ENCODE results near the gene SHANK1.
A peak's percentile ranks its signal among the peaks of the same experiment; 100 is the strongest.

The SHANK1 gene

DNA sequence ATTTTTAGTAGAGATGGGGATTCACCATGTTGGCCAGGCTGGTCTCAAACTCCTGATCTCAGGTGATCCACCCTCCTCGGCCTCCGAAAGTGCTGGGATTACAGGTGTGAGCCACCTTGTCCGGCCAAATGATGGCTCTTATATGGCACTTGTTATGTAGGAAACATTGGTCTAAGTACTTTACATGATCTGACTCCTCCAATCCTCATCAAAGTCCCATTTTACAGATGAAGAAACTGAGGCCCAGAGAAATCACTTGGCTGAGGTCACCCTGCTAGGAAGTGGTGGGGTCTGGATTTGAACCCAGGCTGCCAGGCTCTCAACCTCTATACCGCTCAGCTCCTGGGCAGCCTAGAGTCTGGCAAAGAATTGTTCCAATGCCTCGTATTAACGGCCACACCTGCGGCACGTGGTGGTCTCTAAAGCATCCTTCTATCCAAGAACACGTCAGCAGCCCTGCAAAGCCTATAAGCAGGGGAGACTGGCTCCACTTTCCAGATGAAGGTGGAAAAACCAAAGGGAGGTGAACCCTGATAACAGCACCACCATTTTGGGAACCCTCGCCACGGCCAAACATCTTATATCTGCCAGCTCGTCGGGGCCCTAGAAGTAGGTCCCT lies 18.1 kb downstream of the SHANK1 start:
- H3K27me3 ChIP-seq (ENCODE audit: insufficient read depth, insufficient read length) = peaks cover 42% of the 10 kb centered on the region
- no peak overlapping the region for H3K9ac ChIP-seq (ENCODE audit: insufficient read length, low read depth)
- no peak for DNase-seq (ENCODE audit: low read depth, low spot score)
- H3K36me3 ChIP-seq (ENCODE audit: insufficient read depth, insufficient read length, low read length) = no peaks in the 10 kb centered on the region
- no peak overlapping the region for H3K4me3 ChIP-seq (ENCODE audit: insufficient read length, low read depth)
- TF ChIP-seq ZNF274 (IDR thresholded peaks at IDR 0.05; ENCODE audit: low read depth, low read length) (no peak), SUZ12 (IDR thresholded peaks at IDR 0.05; ENCODE audit: extremely low read depth, insufficient read depth, insufficient read length) (no peak), YY1 (IDR thresholded peaks at IDR 0.05; ENCODE audit: insufficient read depth, insufficient read length) (no peak)
- peaks cover 5% of the 10 kb centered on the region for H3K4me1 ChIP-seq (ENCODE audit: insufficient read depth, insufficient read length)
- no peaks in the 10 kb centered on the region for H3K9me3 ChIP-seq (ENCODE audit: insufficient read depth, low read length)

DNA sequence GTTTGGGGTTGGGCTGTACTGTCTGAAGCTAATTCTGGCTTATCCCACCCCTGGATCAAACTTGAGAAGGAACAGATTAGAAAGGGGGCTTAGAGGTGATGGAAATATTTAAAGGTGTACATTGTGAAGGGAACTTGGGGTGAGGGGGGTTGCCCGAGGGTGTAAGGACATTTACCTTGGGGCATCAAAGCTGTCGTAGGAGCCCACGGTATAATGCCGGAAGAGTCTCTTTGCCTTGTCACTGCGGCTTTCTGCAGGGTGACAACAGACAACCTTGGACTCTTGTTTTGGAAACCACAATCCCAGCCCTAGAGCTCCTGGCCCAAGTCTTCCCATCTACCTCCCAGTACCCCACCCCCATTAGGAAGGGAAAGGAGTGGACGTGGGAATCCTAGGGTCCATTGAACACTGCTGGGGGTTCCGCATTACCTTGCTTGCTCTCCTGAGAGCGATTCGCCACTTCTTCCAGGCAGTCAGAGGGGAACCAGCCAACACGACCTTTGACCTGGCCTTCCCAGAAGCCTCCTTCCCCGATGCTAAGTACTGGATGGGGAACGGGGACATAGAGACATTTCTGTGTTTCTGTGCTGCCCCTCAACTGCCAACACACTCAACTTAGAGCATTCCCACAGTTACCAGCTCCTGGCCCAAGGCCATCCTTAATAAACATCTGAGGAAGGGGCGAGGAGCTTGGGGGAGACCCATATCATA lies 22.0 kb downstream of the SHANK1 start:
- Histone ChIP-seq H3K27me3 (ENCODE audit: insufficient read depth, insufficient read length) (peaks cover 72% of the 10 kb centered on the region), H3K4me3 (ENCODE audit: insufficient read length, low read depth) (no peak overlapping the region), H3K4me1 (ENCODE audit: insufficient read depth, insufficient read length) (peaks cover 9% of the 10 kb centered on the region), H3K36me3 (ENCODE audit: insufficient read depth, insufficient read length, low read length) (no peaks in the 10 kb centered on the region), H3K9ac (ENCODE audit: insufficient read length, low read depth) (no peak overlapping the region), H3K9me3 (ENCODE audit: insufficient read depth, low read length) (no peaks in the 10 kb centered on the region)
- no peak for TF ChIP-seq SUZ12 (IDR thresholded peaks at IDR 0.05; ENCODE audit: extremely low read depth, insufficient read depth, insufficient read length)
- TF ChIP-seq YY1 (IDR thresholded peaks at IDR 0.05; ENCODE audit: insufficient read depth, insufficient read length) = no peak
- no peak for TF ChIP-seq ZNF274 (IDR thresholded peaks at IDR 0.05; ENCODE audit: low read depth, low read length)
- DNase-seq (ENCODE audit: low read depth, low spot score) = no peak

DNA sequence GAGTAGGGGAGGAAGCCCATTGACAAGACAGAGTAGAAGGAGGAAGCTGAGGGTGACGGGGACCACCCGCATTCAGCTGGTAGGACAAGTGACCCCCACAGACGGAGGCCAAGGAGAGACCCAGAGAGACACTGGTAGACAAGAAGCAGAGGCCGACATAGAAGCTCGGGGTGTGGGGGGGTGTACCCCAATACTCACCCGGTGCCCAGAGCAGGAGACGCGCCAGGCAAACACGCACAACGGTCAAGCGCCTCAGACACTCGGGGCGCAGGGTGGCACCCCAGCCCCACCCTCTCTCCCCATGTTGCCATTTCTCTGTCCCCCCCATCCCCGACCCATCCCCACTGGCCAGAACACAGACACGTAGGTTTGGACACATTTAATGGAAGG lies 23.5 kb downstream of the SHANK1 start:
- H3K36me3 ChIP-seq (ENCODE audit: insufficient read depth, insufficient read length, low read length) = no peaks in the 10 kb centered on the region
- H3K9me3 ChIP-seq (ENCODE audit: insufficient read depth, low read length) = no peaks in the 10 kb centered on the region
- H3K4me1 ChIP-seq (ENCODE audit: insufficient read depth, insufficient read length) = peaks cover 9% of the 10 kb centered on the region
- H3K4me3 ChIP-seq (ENCODE audit: insufficient read length, low read depth) = no peak overlapping the region
- H3K27me3 ChIP-seq (ENCODE audit: insufficient read depth, insufficient read length) = peaks cover 87% of the 10 kb centered on the region
- no peak for DNase-seq (ENCODE audit: low read depth, low spot score)
- H3K9ac ChIP-seq (ENCODE audit: insufficient read length, low read depth) = no peak overlapping the region
- TF ChIP-seq ZNF274 (IDR thresholded peaks at IDR 0.05; ENCODE audit: low read depth, low read length) = no peak
- no peak for TF ChIP-seq SUZ12 (IDR thresholded peaks at IDR 0.05; ENCODE audit: extremely low read depth, insufficient read depth, insufficient read length)
- TF ChIP-seq YY1 (IDR thresholded peaks at IDR 0.05; ENCODE audit: insufficient read depth, insufficient read length) = no peak

DNA sequence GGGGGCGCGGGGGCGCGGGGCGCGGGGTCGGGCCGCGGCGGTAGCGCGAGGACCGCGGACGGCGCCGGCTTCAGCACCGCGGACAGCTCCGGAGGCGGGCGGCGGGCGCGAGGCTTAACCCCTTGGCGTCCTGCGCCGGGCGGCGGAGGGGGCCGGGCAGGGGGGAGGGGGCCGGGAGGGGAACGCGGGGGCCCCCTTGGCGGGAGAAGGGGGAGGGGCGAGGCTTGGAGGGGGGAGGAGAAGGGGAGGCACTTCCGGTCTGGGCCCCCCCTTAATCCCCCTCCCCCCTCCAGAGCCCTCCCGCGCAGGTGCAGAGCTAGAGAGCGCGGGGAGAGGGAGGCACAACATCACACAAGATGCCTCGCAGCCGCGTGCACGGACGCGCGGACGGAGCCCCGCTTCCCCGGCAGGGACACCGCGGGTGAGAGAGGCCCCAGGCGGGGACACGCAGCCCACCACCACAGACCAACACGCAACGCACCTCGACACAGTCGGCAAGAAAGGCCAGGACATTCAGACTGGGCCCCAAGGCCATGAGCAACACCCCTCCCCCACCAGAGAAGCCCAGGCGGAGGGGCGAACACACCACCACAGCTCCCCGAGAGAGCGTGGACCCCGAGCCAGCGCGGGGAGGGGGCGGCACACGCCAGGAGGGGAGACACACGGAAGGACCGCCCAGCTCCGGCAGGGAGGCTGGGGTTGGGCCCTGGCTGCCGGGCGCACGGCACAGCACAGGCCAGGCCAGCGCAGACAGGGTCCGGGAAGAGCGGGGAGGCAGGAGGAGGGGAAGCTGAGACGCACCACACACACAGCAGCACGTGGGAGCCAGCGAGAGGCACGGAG lies 24.1 kb downstream of the SHANK1 start:
- peaks cover 88% of the 10 kb centered on the region for H3K27me3 ChIP-seq (ENCODE audit: insufficient read depth, insufficient read length)
- H3K4me3 ChIP-seq (ENCODE audit: insufficient read length, low read depth) = peak overlapping the region; percentile 43
- no peak overlapping the region for H3K9ac ChIP-seq (ENCODE audit: insufficient read length, low read depth)
- no peaks in the 10 kb centered on the region for H3K36me3 ChIP-seq (ENCODE audit: insufficient read depth, insufficient read length, low read length)
- H3K9me3 ChIP-seq (ENCODE audit: insufficient read depth, low read length) = no peaks in the 10 kb centered on the region
- peaks cover 9% of the 10 kb centered on the region for H3K4me1 ChIP-seq (ENCODE audit: insufficient read depth, insufficient read length)
- DNase-seq (ENCODE audit: low read depth, low spot score) = no peak
- TF ChIP-seq YY1 (IDR thresholded peaks at IDR 0.05; ENCODE audit: insufficient read depth, insufficient read length) (no peak), SUZ12 (IDR thresholded peaks at IDR 0.05; ENCODE audit: extremely low read depth, insufficient read depth, insufficient read length) (no peak), ZNF274 (IDR thresholded peaks at IDR 0.05; ENCODE audit: low read depth, low read length) (no peak)

GRCh38 chr19:50694815-50695145 lies 24.8 kb downstream of the SHANK1 start:
- DNase-seq (ENCODE audit: low read depth, low spot score) = no peak
- Histone ChIP-seq H3K4me1 (ENCODE audit: insufficient read depth, insufficient read length) (peaks cover 9% of the 10 kb centered on the region), H3K4me3 (ENCODE audit: insufficient read length, low read depth) (no peak overlapping the region), H3K27me3 (ENCODE audit: insufficient read depth, insufficient read length) (peaks cover 88% of the 10 kb centered on the region), H3K36me3 (ENCODE audit: insufficient read depth, insufficient read length, low read length) (no peaks in the 10 kb centered on the region), H3K9ac (ENCODE audit: insufficient read length, low read depth) (no peak overlapping the region), H3K9me3 (ENCODE audit: insufficient read depth, low read length) (no peaks in the 10 kb centered on the region)
- TF ChIP-seq ZNF274 (IDR thresholded peaks at IDR 0.05; ENCODE audit: low read depth, low read length) = no peak
- TF ChIP-seq YY1 (IDR thresholded peaks at IDR 0.05; ENCODE audit: insufficient read depth, insufficient read length) = no peak
- no peak for TF ChIP-seq SUZ12 (IDR thresholded peaks at IDR 0.05; ENCODE audit: extremely low read depth, insufficient read depth, insufficient read length)

DNA sequence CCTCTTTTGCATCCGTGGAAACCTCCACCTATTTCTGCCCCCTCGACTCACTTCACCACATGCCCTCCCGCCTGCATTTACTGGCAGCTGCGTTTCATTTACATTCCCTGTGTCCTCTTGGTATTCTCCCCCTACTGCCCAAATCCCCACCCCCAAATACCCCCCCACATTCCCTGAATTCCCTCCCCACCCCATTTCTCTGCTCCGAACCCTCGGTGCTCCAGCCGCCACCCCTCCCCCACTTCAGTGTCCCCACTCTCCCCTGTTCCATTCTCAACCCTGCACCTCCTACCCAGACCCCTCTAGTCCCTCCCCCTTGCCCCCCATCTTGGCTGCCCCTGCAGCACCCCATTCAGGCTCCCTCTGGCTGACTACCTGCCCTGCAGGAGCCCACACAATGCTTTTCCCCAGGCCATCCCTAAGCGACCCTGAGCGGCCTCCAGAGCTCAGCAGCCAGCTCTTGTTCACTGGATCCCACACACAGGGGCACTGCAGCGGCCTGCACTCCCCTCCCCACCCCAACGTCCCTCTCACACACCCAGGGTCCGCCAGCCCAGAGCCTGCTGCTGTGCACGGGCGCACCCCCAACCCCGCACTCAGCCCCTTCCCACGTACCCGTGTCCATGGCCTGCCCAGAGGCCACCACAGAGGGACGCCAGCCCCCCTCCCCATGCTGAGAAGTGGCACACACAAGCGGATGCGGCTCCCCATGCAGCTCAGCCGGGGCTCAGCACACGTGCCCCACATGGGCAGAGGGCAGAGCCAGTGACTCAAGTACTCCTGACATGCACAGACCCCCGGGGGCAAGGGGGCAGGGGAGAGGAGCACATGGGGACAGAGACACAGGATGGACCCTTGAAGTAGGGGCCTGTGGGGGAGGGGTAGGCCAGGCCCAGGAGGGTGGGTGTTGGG lies 26.3 kb downstream of the SHANK1 start:
- DNase-seq (ENCODE audit: low read depth, low spot score) = no peak
- TF ChIP-seq SUZ12 (IDR thresholded peaks at IDR 0.05; ENCODE audit: extremely low read depth, insufficient read depth, insufficient read length) = peak; percentile 43
- TF ChIP-seq ZNF274 (IDR thresholded peaks at IDR 0.05; ENCODE audit: low read depth, low read length) = no peak
- no peak for TF ChIP-seq YY1 (IDR thresholded peaks at IDR 0.05; ENCODE audit: insufficient read depth, insufficient read length)
- Histone ChIP-seq H3K36me3 (ENCODE audit: insufficient read depth, insufficient read length, low read length) (no peaks in the 10 kb centered on the region), H3K4me3 (ENCODE audit: insufficient read length, low read depth) (no peak overlapping the region), H3K9ac (ENCODE audit: insufficient read length, low read depth) (peak overlapping the region; percentile 32), H3K9me3 (ENCODE audit: insufficient read depth, low read length) (no peaks in the 10 kb centered on the region), H3K27me3 (ENCODE audit: insufficient read depth, insufficient read length) (peaks cover 79% of the 10 kb centered on the region), H3K4me1 (ENCODE audit: insufficient read depth, insufficient read length) (peaks cover 9% of the 10 kb centered on the region)

Measured in NT2/D1 (cell line).